Fibroblast of lung (primary cell): ENCODE measurements around the gene AK4.
"Not testable (repeated sequence)": the region's sequence is repeated elsewhere in the genome, so short reads cannot be mapped to it uniquely, and the experiment has no call there.

Experiments
- EZH2 ChIP-seq: IDR thresholded peaks from 2 replicates; pipeline ENCODE4 v1.5.1; 2012; ENCODE audit warnings: low read length, control low read depth, mild to moderate bottlenecking; ENCODE audit errors: missing control alignments
- TF ChIP-seq, protein P1 (sequence below), 2 donors: IDR thresholded peaks in 1 of 2; conservative IDR thresholded peaks in 1 of 2; 1 replicate in 1 of 2; 2 replicates in 1 of 2; pipeline ENCODE4 v1.5.1; 2011 to 2012; ENCODE audit warnings: low read length in 2 of 2, control low read depth in 1 of 2, inconsistent platforms in 1 of 2, low read depth in 1 of 2, mild to moderate bottlenecking in 1 of 2

DNA sequence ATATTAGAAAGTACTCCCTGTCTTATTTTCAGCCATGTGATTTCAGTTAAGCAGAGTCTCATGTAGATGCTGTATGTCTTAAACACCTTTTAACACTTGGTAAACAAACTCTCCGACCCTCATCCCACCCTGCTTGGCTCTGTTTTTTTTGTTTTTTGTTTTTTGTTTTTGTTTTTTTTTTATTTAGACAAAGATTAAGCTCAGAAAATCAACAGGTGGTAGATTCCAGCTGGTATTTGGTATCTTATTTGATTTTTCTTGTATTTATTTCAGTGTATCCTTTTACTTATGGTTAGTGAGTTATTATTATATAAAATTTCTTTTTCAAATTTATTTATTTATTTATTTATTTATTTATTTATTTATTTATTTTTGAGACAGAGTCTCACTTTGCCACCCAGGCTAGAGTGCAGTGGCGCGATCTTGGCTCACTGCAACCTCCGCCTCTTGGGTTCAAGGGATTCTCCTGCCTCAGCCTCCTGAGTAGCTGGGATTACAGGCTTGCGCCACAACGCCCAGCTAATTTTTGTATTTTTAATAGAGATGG, 4.8 kb upstream of the AK4 start:
- TF ChIP-seq, protein P1, sequence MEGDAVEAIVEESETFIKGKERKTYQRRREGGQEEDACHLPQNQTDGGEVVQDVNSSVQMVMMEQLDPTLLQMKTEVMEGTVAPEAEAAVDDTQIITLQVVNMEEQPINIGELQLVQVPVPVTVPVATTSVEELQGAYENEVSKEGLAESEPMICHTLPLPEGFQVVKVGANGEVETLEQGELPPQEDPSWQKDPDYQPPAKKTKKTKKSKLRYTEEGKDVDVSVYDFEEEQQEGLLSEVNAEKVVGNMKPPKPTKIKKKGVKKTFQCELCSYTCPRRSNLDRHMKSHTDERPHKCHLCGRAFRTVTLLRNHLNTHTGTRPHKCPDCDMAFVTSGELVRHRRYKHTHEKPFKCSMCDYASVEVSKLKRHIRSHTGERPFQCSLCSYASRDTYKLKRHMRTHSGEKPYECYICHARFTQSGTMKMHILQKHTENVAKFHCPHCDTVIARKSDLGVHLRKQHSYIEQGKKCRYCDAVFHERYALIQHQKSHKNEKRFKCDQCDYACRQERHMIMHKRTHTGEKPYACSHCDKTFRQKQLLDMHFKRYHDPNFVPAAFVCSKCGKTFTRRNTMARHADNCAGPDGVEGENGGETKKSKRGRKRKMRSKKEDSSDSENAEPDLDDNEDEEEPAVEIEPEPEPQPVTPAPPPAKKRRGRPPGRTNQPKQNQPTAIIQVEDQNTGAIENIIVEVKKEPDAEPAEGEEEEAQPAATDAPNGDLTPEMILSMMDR (conservative IDR thresholded peaks at IDR 0.05 in 1 of 2, IDR thresholded peaks at IDR 0.05 in 1 of 2; ENCODE audit: low read depth in 1 of 2, low read length in 2 of 2) = not testable (repeated sequence)
- not testable (repeated sequence) for TF ChIP-seq EZH2
